Measurements from ENCODE around the gene TET2.
"Not testable (repeated sequence)": the region's sequence is repeated elsewhere in the genome, so short reads cannot be mapped to it uniquely, and the experiment has no call there.

TET2 gene

GRCh38 chr4:105240037-105240436 lies 93.4 kb downstream of the TET2 start:
- no peak for DNase-seq

DNA sequence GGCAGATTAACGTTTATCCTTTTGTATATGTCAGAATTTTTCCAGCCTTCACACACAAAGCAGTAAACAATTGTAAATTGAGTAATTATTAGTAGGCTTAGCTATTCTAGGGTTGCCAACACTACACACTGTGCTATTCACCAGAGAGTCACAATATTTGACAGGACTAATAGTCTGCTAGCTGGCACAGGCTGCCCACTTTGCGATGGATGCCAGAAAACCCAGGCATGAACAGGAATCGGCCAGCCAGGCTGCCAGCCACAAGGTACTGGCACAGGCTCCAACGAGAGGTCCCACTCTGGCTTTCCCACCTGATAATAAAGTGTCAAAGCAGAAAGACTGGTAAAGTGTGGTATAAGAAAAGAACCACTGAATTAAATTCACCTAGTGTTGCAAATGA lies 94.8 kb downstream of the TET2 start:
- DNase-seq, result no peak

DNA sequence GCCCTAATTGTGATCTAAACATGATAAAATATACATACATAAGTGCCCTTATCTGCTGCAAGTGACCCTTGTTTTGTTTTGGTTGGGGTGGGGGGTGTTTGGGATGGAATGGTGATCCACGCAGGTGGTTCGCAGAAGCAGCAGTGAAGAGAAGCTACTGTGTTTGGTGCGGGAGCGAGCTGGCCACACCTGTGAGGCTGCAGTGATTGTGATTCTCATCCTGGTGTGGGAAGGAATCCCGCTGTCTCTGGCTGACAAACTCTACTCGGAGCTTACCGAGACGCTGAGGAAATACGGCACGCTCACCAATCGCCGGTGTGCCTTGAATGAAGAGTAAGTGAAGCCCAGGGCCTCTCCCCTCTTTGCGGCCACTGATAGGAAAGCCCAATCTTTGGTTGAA lies 96.8 kb downstream of the TET2 start:
- no peak for DNase-seq

GRCh38 chr4:105246712-105247111 lies 100.0 kb downstream of the TET2 start:
- no peak for DNase-seq

DNA sequence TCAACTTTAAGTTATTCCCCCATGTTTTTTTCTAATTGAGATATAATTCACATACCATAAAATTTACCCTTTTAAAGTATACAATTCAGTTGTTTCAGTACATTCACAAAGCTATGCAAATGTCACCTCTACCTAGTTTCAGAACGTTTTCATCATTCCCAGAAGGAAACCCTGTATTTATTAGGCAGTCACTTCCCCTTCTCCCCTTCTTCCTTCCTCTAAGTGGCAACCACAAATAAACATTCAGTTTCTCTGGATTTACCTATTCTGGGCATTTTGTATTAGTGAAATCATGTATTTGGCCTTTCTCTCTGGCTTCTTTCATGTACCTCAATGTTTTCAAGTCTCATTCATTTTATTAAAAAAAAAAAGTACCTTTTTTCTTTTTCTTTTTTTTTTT lies 101.9 kb downstream of the TET2 start:
- DNase-seq, result no peak

GRCh38 chr4:105257817-105258495 lies 111.3 kb downstream of the TET2 start:
- no peak for DNase-seq

DNA sequence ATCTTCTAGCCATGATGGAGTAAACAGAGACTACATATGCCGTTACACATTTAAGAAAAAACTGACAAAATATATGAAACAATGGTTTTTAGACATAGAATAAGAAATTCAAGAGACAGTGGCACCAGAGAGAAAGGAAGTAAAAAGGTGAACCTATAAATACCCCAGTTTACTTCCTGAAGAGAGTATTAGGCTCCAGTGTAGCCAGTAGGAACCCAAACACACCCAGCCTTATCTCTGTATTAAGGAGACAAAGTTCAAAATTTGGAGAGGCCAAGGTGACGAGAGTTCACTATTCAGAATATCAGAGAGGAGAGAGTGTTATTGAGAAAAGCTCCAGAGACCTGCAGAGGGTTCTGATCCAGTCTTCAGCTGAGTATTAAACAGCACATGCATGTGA lies 119.0 kb downstream of the TET2 start:
- no peak for DNase-seq

DNA sequence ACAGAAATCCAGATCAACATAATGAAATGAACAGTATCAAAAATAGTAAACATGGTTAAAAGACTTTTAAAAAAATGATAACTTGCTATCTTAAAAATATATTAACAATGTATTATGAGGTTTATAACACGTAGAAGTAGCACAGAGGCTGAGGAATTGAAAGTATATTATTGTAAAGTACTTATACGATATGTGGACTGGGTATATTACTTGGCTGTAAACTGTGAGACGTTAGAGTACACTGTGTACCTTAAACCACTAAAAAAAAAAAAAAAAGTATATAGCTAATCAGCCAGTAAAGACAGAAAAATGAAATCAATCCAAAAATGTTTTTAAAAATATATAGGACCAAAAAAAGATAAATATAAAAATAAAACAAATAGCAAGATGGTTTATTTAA lies 120.6 kb downstream of the TET2 start:
- DNase-seq, result no peak

GRCh38 chr4:105272002-105272401 lies 125.3 kb downstream of the TET2 start:
- no peak for DNase-seq

DNA sequence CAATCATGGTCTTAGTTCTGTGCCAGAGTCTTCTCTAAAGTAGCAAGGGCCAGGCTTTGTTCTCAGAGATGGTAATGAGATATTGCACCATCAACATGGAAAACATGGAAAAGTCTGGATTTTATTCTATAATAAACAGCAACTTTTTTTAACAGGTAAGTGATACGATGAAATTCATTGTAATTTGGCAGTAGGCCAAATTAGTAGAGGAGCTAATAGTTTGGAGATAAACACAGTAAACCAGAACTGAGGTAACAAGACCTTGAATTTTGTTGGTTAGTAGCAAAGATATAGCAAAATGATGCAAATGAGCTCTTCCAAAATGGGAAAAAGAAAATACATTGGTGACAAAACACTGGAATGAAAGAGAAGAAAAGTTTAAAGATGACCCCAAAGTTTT lies 126.6 kb downstream of the TET2 start:
- DNase-seq, result no peak

- DNase-seq, result no peak
These were observed 127.4 kb downstream of the TET2 start for GRCh38 chr4:105274090-105274489.

DNA sequence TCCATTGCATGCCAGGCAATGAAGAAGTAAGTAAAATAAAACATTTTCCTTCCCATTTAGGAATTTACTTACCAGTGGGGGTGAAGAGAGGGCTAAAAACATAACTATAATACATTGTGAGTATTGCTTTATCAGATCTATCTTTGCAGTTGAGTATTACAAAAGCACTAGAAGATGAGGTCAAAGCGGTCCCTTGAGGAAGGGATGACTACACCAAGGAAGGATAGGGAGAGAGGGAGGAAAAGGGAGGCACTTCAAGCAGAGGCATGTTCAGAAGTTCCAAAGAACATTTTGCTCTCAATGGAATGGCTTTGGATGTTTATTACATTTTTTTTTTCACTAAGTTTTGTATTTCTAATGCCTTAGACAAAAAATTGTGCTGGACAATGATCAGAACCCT lies 127.8 kb downstream of the TET2 start:
- no peak for DNase-seq

GRCh38 chr4:105276361-105277104 lies 129.9 kb downstream of the TET2 start:
- no peak for DNase-seq

DNA sequence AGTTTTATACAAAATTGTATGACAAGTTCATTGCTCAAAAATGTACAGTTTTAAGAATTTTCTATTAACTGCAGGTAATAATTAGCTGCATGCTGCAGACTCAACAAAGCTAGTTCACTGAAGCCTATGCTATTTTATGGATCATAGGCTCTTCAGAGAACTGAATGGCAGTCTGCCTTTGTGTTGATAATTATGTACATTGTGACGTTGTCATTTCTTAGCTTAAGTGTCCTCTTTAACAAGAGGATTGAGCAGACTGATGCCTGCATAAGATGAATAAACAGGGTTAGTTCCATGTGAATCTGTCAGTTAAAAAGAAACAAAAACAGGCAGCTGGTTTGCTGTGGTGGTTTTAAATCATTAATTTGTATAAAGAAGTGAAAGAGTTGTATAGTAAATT lies 131.0 kb downstream of the TET2 start:
- DNase-seq, result peak; percentile 92

- DNase-seq, result no peak
These were observed 132.6 kb downstream of the TET2 start for GRCh38 chr4:105279314-105279713.

GRCh38 chr4:105280338-105281123 lies 133.9 kb downstream of the TET2 start:
- no peak for DNase-seq

DNA sequence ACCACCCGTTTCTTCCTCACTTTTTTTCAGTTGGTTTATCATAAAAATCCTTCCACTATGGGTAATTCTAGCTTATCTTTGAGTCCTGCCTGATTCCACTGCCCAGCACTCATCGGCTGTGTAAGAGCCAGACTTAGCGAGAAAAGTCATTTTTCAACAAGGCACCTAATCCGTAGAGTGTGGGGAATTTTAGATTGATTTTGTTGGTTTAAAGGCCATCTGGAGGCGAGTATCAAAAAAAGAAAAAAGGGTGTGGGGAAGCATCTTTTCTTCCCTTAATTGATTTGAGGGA lies 134.4 kb downstream of the TET2 start:
- no peak for DNase-seq

DNA sequence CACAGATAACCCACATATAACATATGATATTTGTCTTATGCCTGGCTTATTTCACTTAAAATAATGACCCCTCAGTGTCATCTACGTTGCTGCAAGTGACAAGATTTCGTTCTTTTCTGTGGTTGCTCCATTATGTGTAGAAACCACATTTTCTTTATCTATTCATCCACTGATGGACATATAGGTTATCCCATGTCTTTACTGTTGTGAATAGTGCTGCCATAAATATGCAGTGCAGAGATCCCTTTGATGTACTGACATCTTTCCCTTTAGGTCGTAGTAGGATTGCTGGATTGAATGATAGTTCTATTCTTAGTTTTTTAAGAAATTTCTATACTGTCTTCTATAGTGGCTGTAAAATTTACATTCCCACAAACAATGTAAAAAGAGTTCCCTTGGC lies 135.8 kb downstream of the TET2 start:
- DNase-seq, result no peak

DNA sequence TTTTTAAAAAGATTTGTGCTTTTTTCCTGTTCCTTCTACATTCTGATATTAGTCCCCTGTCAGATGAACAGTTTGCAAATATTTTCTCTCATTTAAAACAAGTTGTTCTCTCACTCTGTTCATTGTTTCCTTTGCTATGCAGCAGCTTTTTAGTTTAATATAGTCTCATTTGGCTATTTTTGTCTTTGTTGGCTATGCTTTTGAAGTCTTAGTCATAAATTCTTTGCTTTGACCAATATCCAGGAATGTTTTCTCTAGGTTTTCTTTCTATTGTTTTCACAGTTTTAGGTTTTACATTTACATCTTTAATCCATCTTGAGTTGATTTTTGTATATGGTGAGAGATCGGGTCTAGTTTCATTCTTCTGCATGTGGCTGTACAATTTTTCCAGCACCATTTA lies 136.8 kb downstream of the TET2 start:
- no peak for DNase-seq

DNA sequence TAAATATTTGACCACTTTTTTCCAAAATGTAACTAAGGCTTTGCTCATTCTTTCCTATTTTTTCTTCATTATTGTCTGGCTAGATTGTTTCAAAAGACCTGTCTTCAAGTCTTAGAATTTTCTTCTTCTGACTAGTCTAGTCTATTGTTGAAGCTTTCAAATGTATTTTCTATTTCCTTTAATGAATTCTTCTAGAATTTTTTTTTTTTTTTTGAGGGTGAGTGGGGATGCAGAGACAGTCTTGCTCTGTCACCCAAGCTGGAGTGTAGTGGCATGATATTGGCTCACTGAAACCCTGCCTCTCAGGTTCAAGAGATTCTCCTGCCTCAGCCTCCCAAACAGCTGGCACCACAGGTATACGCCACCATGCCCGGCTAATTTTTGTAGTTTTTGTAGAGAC lies 141.4 kb downstream of the TET2 start:
- DNase-seq, result no peak

- no peak for DNase-seq
These were observed 145.2 kb downstream of the TET2 start for GRCh38 chr4:105291925-105292324.

DNA sequence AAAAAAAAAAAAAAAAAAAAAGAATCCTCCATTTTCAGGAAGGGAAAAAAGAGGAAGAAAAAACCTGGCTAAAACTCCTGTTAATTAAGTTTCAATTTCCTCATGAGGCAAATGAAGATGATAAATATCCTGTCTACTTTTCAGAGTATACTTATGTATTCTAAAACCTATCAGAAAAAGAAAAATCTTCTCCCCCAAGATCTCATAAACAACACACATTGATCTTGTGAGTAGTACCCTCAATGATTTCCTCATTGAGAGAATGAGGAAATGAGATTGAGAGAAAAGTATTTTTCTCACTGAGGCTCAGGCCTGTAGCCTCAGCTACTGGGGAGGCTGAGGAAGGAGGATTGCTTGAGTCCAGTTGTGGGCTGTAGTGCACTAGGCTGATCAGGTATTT lies 146.7 kb downstream of the TET2 start:
- DNase-seq, result no peak

GRCh38 chr4:105296672-105297071 lies 150.0 kb downstream of the TET2 start:
- DNase-seq, result no peak

GRCh38 chr4:105299027-105299426 lies 152.4 kb downstream of the TET2 start:
- DNase-seq, result not testable (repeated sequence)

Measured in DMS153 (cell line).